ENCODE results near the gene EIF1.

EIF1 gene

DNA sequence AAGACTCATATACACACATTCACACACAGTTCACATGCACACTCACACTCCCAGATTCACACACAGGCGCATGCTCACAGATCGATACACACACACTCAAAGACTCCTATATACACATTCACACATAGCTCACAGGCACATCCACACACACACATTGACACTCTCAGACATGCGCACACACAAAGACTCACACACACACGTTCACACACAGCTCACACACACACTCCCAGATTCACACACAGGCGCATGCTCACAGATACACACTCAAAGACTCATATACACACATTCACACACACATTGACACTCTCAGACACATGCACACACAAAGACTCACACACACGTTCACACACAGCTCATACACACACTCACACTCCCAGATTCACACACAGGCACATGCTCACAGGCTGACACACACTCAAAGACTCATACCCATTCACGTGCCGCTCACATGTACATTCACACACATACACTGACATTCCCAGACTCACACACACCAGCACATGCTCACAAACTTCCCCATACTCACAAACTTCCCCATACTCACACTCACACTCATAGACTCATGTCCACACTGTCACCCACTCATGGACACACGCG, 38.7 kb upstream of the EIF1 start:
- Histone ChIP-seq H3K27me3 (ENCODE audit: control insufficient read depth in 5 of 5, insufficient read depth in 4 of 5, low read length in 5 of 5) (peaks cover 0 to 3% (median 0%) of the 10 kb centered on the region in 5 donors), H3K9ac (ENCODE audit: low read length in 5 of 5) (peak overlapping the region in 1 of 5 donors; percentile 16), H3K4me1 (ENCODE audit: control insufficient read depth in 5 of 5, insufficient read depth in 5 of 5, low read length in 5 of 5) (peaks cover 8 to 41% (median 32%) of the 10 kb centered on the region in 5 donors), H3K9me3 (ENCODE audit: control insufficient read depth in 5 of 5, low read length in 5 of 5) (no peaks in the 10 kb centered on the region), H3K36me3 (ENCODE audit: control insufficient read depth in 5 of 5, insufficient read depth in 5 of 5, low read length in 5 of 5) (no peaks in the 10 kb centered on the region), H3K4me3 (ENCODE audit: low read depth in 1 of 5, low read length in 5 of 5) (no peak overlapping the region), H3K27ac (ENCODE audit: low read depth, low read length) (no peak overlapping the region)

DNA sequence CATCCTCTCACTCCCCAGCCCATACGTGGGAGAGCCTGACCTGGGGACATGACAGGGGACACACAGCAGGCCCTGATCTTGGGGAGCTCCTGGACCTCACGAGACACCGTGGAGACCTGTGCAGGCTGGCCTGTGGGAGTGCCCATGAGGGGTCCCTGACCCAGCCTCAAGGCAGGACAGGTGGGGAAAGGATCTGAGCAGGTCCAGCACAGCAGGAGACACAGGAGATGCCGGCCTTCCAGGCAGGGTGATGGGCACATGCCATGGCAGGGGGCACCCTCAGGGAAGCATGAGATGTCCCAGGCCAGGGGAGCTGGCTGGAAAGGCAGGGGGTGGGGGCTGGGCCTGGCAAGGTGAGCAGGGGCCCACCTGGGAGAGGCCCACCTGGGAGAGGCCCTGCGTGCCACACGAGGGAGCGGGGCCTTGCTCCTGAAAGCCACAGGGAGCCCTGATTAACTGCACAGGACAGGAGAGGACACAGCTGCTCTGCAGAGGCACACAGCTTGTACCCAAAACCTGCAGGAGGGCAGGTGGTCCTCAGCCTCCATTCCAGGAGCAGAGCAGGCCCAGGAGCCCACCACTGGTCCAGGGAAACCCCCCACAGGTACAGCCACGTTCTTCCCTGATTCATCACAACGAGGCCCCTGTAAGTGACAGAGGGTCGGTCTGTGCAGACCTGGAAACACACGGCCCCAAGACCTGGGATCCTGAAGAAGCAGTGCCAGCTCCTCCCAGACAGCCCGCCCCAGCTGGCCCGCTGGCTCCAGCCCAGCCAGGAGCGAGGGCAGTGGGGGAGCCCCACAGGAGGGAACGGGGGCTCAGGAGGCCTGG, 37.7 kb upstream of the EIF1 start:
- Histone ChIP-seq H3K9me3 (ENCODE audit: control insufficient read depth in 5 of 5, low read length in 5 of 5) (no peaks in the 10 kb centered on the region), H3K4me1 (ENCODE audit: control insufficient read depth in 5 of 5, insufficient read depth in 5 of 5, low read length in 5 of 5) (peaks cover 5 to 34% (median 22%) of the 10 kb centered on the region in 5 donors), H3K27ac (ENCODE audit: low read depth, low read length) (no peak overlapping the region), H3K27me3 (ENCODE audit: control insufficient read depth in 5 of 5, insufficient read depth in 4 of 5, low read length in 5 of 5) (peaks cover 0 to 3% (median 0%) of the 10 kb centered on the region in 5 donors), H3K9ac (ENCODE audit: low read length in 5 of 5) (peak overlapping the region in 2 of 5 donors; percentile 12 to 16), H3K4me3 (ENCODE audit: low read depth in 1 of 5, low read length in 5 of 5) (no peak overlapping the region), H3K36me3 (ENCODE audit: control insufficient read depth in 5 of 5, insufficient read depth in 5 of 5, low read length in 5 of 5) (no peaks in the 10 kb centered on the region)

DNA sequence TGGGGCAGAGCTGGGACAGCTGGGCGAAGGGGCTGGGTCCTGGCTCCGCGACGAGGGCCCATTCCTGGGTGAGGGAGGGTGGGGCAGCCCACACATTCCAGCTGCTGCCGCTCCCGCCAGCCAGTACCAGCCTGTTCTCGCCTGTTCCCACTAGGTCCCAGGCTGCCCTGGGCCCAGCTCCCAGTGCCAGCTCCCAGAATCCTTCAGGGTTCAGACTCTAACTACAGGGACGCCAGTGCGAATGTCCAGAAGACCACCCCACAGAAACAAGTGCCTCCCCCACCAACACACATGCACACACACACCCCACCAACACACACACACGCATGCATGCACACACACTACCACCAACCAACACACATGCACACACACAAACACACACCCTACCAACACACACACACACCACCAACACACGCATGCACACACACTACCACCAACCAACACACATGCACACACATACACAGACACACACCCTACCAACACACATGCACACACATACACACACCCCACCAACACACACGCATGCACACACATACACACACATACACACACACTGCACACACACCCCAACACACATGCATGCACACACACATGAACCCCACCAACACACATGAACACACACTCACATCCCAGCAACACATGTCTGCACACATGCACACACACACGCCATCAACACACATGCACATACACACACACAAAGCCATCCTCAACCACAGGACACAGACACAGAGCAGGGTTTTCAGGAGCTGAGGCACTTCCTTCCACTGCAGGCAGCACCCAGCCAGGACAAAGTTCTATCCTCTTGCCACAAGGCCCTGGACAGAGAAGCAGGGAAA, 36.8 kb upstream of the EIF1 start:
- Histone ChIP-seq H3K36me3 (ENCODE audit: control insufficient read depth in 5 of 5, insufficient read depth in 5 of 5, low read length in 5 of 5) (no peaks in the 10 kb centered on the region), H3K4me3 (ENCODE audit: low read depth in 1 of 5, low read length in 5 of 5) (peak overlapping the region in 1 of 5 donors; percentile 40), H3K4me1 (ENCODE audit: control insufficient read depth in 5 of 5, insufficient read depth in 5 of 5, low read length in 5 of 5) (peaks cover 5 to 31% (median 21%) of the 10 kb centered on the region in 5 donors), H3K9ac (ENCODE audit: low read length in 5 of 5) (peak overlapping the region in 1 of 5 donors; percentile 12), H3K27ac (ENCODE audit: low read depth, low read length) (no peak overlapping the region), H3K27me3 (ENCODE audit: control insufficient read depth in 5 of 5, insufficient read depth in 4 of 5, low read length in 5 of 5) (peaks cover 0 to 3% (median 0%) of the 10 kb centered on the region in 5 donors), H3K9me3 (ENCODE audit: control insufficient read depth in 5 of 5, low read length in 5 of 5) (no peaks in the 10 kb centered on the region)

DNA sequence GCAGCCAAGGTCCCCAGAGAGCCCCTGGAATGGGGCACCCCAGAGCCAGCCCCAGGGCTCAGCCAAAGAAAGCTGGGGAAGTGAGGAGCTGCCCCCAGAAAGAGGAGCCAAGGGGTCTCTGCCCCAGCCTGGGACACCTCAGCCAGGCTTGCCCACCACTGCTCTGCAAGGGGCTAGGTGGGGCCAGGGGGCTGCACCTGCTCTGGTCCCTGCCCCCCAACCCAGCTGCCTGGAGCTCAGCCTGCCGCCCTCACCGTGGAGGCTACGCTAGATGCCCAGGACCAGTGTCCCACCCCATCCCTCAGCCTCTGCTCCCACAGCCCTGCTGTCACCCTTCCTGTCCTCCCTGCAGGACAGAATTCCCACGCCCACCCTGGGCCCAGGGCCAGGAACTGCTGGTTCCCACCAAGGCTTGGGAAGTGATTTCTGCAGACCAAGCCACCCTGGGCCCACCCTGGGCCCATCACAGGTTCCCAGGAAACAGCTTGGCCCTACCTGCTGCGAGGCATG, 36.2 kb upstream of the EIF1 start:
- Histone ChIP-seq H3K9ac (ENCODE audit: low read length in 5 of 5) (peak overlapping the region in 1 of 5 donors; percentile 91), H3K9me3 (ENCODE audit: control insufficient read depth in 5 of 5, low read length in 5 of 5) (no peaks in the 10 kb centered on the region), H3K27ac (ENCODE audit: low read depth, low read length) (no peak overlapping the region), H3K4me3 (ENCODE audit: low read depth in 1 of 5, low read length in 5 of 5) (no peak overlapping the region), H3K36me3 (ENCODE audit: control insufficient read depth in 5 of 5, insufficient read depth in 5 of 5, low read length in 5 of 5) (no peaks in the 10 kb centered on the region), H3K4me1 (ENCODE audit: control insufficient read depth in 5 of 5, insufficient read depth in 5 of 5, low read length in 5 of 5) (peaks cover 5 to 31% (median 20%) of the 10 kb centered on the region in 5 donors), H3K27me3 (ENCODE audit: control insufficient read depth in 5 of 5, insufficient read depth in 4 of 5, low read length in 5 of 5) (peaks cover 0 to 3% (median 0%) of the 10 kb centered on the region in 5 donors)

DNA sequence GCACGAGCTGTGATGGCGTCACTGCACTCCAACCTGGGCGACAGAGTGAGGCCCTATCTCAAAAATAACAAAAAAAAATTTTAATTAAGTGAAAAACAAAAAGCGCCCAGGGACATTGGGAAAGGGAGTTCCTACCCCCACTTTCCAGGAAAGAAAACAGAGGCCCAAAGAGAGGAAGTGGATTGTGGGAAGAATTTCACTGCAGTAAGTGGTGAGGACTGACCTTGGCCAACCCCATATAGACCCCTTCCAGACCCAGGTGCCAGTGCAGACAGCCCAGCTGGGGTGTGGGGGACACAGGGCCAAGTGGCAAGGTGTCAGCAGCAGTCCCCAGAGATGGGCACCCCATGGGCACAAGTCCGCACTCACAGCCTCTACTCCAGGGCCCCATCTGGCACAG, 35.3 kb upstream of the EIF1 start:
- Histone ChIP-seq H3K4me3 (ENCODE audit: low read depth in 1 of 5, low read length in 5 of 5) (no peak overlapping the region), H3K9me3 (ENCODE audit: control insufficient read depth in 5 of 5, low read length in 5 of 5) (no peaks in the 10 kb centered on the region), H3K36me3 (ENCODE audit: control insufficient read depth in 5 of 5, insufficient read depth in 5 of 5, low read length in 5 of 5) (no peaks in the 10 kb centered on the region), H3K9ac (ENCODE audit: low read length in 5 of 5) (no peak overlapping the region), H3K4me1 (ENCODE audit: control insufficient read depth in 5 of 5, insufficient read depth in 5 of 5, low read length in 5 of 5) (peaks cover 5 to 22% (median 12%) of the 10 kb centered on the region in 5 donors), H3K27me3 (ENCODE audit: control insufficient read depth in 5 of 5, insufficient read depth in 4 of 5, low read length in 5 of 5) (peaks cover 0 to 3% (median 0%) of the 10 kb centered on the region in 5 donors), H3K27ac (ENCODE audit: low read depth, low read length) (no peak overlapping the region)

DNA sequence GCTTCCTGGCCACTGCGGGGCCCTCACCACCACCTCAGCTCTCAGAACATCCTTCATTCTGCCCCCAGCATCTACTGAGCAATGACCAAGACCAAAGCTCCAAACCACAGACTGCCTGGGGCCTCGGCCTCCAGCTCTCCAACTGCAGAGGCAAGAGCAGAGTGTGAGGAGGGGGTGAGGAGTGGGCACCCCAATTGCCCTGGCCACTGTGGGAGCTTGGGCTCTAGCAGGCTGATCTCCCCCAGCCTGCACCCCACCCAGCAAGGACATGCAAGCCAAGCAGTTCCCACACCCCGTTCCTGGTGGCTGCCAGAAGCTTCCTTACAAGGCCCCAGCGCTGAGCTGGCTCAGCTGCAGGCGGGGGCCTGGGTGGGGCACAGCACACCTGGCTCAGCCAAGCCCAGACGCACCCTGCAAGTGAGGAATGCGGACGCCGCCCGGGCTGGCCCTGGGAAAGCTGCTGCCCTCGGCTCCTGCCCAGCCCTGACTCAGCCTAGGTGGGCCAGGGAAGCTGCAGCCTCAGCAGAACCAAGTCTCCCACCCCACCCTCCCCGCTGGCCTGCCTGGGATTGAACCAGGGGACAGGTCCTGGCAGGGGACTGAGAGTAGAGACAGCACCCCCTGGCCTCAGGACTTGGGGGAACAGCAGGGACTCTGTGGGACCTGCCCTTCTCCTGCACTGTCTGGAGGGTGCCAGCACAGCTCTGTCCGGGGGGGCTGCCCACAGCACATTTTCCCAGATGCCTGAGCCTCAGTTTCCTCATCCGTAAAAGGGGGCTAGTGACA, 34.6 kb upstream of the EIF1 start:
- Histone ChIP-seq H3K27me3 (ENCODE audit: control insufficient read depth in 5 of 5, insufficient read depth in 4 of 5, low read length in 5 of 5) (peaks cover 0 to 3% (median 0%) of the 10 kb centered on the region in 5 donors), H3K9me3 (ENCODE audit: control insufficient read depth in 5 of 5, low read length in 5 of 5) (no peaks in the 10 kb centered on the region), H3K9ac (ENCODE audit: low read length in 5 of 5) (no peak overlapping the region), H3K27ac (ENCODE audit: low read depth, low read length) (no peak overlapping the region), H3K4me1 (ENCODE audit: control insufficient read depth in 5 of 5, insufficient read depth in 5 of 5, low read length in 5 of 5) (peaks cover 5 to 16% (median 7%) of the 10 kb centered on the region in 5 donors), H3K36me3 (ENCODE audit: control insufficient read depth in 5 of 5, insufficient read depth in 5 of 5, low read length in 5 of 5) (no peaks in the 10 kb centered on the region), H3K4me3 (ENCODE audit: low read depth in 1 of 5, low read length in 5 of 5) (no peak overlapping the region)

DNA sequence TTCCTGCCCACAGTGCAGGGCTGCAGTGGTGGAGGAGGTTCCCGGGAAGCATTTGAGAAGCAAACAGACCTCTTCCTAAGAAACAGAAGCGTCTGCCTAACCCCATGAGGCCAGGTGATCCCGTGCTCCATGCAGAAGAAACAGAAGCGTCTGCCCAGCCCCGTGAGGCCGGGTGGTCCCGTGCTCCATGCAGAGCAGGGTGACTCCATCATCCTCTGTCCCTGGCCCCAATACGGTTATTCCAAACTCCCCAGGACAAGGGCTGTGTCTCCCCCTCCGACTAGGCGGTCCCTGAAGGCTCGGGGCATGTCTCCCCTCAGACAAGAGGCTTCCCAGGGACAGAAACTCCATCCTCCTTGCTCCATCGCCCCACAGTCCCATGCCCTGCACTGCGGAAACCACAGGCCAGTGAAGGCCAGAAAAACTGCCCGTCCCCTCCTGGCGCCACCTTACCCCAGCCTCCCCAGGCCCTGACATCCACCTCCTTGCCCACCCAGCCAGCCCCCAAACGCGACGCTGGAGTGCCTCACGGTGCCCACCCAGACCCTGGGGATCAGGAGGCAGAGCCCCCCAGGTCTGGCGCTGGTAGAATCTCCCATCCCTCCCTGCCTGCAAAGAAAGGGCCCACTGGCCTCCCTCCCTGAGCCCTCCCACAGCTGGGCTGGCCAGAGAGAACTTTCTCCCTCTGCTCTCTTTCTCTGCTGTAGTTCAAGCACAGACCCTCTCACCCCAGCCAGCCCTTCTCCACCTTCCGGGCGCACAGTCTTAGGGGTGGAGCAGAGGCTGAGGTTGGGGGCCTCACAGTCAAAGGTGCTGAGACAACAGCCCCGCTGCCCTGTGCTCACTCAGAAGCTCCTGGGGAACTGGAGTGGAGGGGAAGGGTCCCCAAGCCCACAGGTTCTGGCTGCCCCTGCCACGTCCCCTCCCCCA, 33.7 kb upstream of the EIF1 start:
- Histone ChIP-seq H3K27me3 (ENCODE audit: control insufficient read depth in 5 of 5, insufficient read depth in 4 of 5, low read length in 5 of 5) (peaks cover 0 to 3% (median 0%) of the 10 kb centered on the region in 5 donors), H3K9me3 (ENCODE audit: control insufficient read depth in 5 of 5, low read length in 5 of 5) (no peaks in the 10 kb centered on the region), H3K36me3 (ENCODE audit: control insufficient read depth in 5 of 5, insufficient read depth in 5 of 5, low read length in 5 of 5) (no peaks in the 10 kb centered on the region), H3K4me1 (ENCODE audit: control insufficient read depth in 5 of 5, insufficient read depth in 5 of 5, low read length in 5 of 5) (peaks cover 5 to 16% (median 7%) of the 10 kb centered on the region in 5 donors), H3K4me3 (ENCODE audit: low read depth in 1 of 5, low read length in 5 of 5) (no peak overlapping the region), H3K9ac (ENCODE audit: low read length in 5 of 5) (no peak overlapping the region), H3K27ac (ENCODE audit: low read depth, low read length) (no peak overlapping the region)

DNA sequence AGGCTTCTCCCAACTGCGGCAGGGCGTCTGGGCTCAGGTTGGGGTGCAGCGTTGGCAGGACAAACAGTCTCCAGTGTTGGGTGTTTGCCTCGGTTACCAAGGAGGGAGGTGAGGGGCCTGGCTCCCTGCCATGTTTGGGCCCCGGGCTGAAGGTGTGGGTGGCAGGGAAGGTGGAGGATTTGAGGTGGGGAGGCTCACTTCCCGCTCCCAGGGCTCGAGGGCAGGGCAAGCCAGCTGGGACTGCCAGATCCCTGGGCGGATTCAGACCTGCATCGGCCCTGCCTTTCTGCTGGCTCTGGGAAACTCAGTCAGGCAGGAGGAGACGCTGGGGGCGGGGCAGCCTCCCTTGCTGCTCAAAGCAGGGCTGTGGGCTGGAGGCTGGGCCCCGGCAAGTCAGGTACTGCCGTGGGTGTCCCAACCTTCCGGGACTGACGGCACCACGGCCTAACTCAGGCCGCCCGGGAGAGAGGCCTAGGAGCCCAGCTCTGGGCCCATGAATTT, 33.0 kb upstream of the EIF1 start:
- Histone ChIP-seq H3K27ac (ENCODE audit: low read depth, low read length) (no peak overlapping the region), H3K9me3 (ENCODE audit: control insufficient read depth in 5 of 5, low read length in 5 of 5) (no peaks in the 10 kb centered on the region), H3K27me3 (ENCODE audit: control insufficient read depth in 5 of 5, insufficient read depth in 4 of 5, low read length in 5 of 5) (peaks cover 0 to 3% (median 0%) of the 10 kb centered on the region in 5 donors), H3K9ac (ENCODE audit: low read length in 5 of 5) (no peak overlapping the region), H3K4me1 (ENCODE audit: control insufficient read depth in 5 of 5, insufficient read depth in 5 of 5, low read length in 5 of 5) (peaks cover 3 to 16% (median 7%) of the 10 kb centered on the region in 5 donors), H3K4me3 (ENCODE audit: low read depth in 1 of 5, low read length in 5 of 5) (no peak overlapping the region), H3K36me3 (ENCODE audit: control insufficient read depth in 5 of 5, insufficient read depth in 5 of 5, low read length in 5 of 5) (no peaks in the 10 kb centered on the region)
